OCI-LY7 (cell line): ENCODE measurements around the gene NTRK3. TPM values are rescaled to one million over a fixed set of nuclear protein-coding genes. Genes with fewer than 3 reads are reported as not detected.

ENCODE experiments used
- BruUV-seq: library from RNA; stranded (reverse); fragments of 400-500 nt; replicated peaks from 2 replicates; lab custom pipeline; 2021; lab: Mats Ljungman, UMichigan
- CTCF ChIA-PET: fragments of 300-600 bp; sonication (Branson Sonifier 250); formaldehyde crosslinking; loops from one replicate; lab custom pipeline; 2022; ENCODE audit warnings: antibody characterized with exemption; ENCODE audit not compliant: unreplicated experiment; lab: Charles Lee
- POLR2A ChIA-PET: fragments of 300-600 bp; sonication (Branson Sonifier 250); formaldehyde crosslinking; loops from one replicate; lab custom pipeline; 2022; ENCODE audit warnings: antibody characterized with exemption; lab: Charles Lee
- DNase-seq: peaks from one replicate; pipeline ENCODE4 v3.0.0-alpha.2; 2015; ENCODE audit warnings: low spot score
- H2AFZ ChIP-seq: fragments of 200-600 bp; sonication (generic), shearing (Covaris generic); 2 replicates; pipeline ENCODE4 v1.6.1; 2014; ENCODE audit warnings: mild to moderate bottlenecking, antibody characterized with exemption, low read length, moderate library complexity
- H3K27ac ChIP-seq: fragments of 200-600 bp; sonication (generic); 2 replicates; pipeline ENCODE4 v1.5.1; 2014; ENCODE audit warnings: mixed run types, low read depth, mild to moderate bottlenecking, moderate library complexity, low read length, inconsistent platforms; ENCODE audit not compliant: poor library complexity, severe bottlenecking
- H3K36me3 ChIP-seq: fragments of 200-600 bp; sonication (generic); 2 replicates; pipeline ENCODE4 v1.6.1; 2014; ENCODE audit warnings: mild to moderate bottlenecking, antibody characterized with exemption, low read length, moderate library complexity, mixed read lengths; ENCODE audit not compliant: insufficient read depth
- H3K4me1 ChIP-seq: fragments of 200-600 bp; sonication (generic); 2 replicates; pipeline ENCODE4 v1.5.1; 2014; ENCODE audit warnings: mild to moderate bottlenecking, low read length; ENCODE audit not compliant: insufficient read depth, poor library complexity, severe bottlenecking
- H3K4me2 ChIP-seq: fragments of 200-600 bp; sonication (generic); 2 replicates; pipeline ENCODE4 v1.6.1; 2014; ENCODE audit warnings: mild to moderate bottlenecking, low read length
- H3K4me3 ChIP-seq: fragments of 200-600 bp; sonication (generic); 2 replicates; pipeline ENCODE4 v1.5.1; 2014; ENCODE audit warnings: mild to moderate bottlenecking, low read depth, low read length; ENCODE audit not compliant: poor library complexity, severe bottlenecking
- H3K79me2 ChIP-seq: fragments of 200-600 bp; sonication (generic); 2 replicates; pipeline ENCODE4 v1.6.1; 2016; ENCODE audit warnings: low read depth, mild to moderate bottlenecking, low read length, moderate library complexity, mixed read lengths; ENCODE audit not compliant: insufficient read depth
- H3K9me2 ChIP-seq: fragments of 200-600 bp; sonication (generic); 2 replicates; pipeline ENCODE4 v1.6.1; 2016; ENCODE audit warnings: mild to moderate bottlenecking, low read length, mixed read lengths; ENCODE audit not compliant: insufficient read depth
- H3K9me3 ChIP-seq: fragments of 200-600 bp; sonication (generic); 2 replicates; pipeline ENCODE4 v1.6.1; 2014; ENCODE audit warnings: mild to moderate bottlenecking, mixed run types, low read length, mixed read lengths
- H4K20me1 ChIP-seq: fragments of 200-600 bp; sonication (generic); 2 replicates; pipeline ENCODE4 v1.6.1; 2014; ENCODE audit warnings: mild to moderate bottlenecking, antibody characterized with exemption, low read length, moderate library complexity, mixed read lengths; ENCODE audit not compliant: insufficient read depth
- CTCF ChIP-seq: fragments of 200-600 bp; sonication (generic); conservative IDR thresholded peaks from 2 replicates; pipeline ENCODE4 v1.5.1; 2014; ENCODE audit warnings: mild to moderate bottlenecking, antibody characterized with exemption, low read length, moderate library complexity, mixed read lengths
- EZH2phosphoT487 ChIP-seq: fragments of 200-600 bp; sonication (generic); IDR thresholded peaks from 2 replicates; pipeline ENCODE4 v1.6.1; 2018; ENCODE audit warnings: low read depth, borderline replicate concordance, mild to moderate bottlenecking, mixed run types, antibody characterized with exemption, low read length, moderate library complexity, mixed read lengths
- intact Hi-C: fragments of 100-400 bp; cut with micrococcal nuclease; formaldehyde crosslinking; loops from one replicate; pipeline ENCODE4 v1.10.0; 2022; ENCODE audit not compliant: unreplicated experiment
- total RNA-seq, 2 experiments: library from RNA; depleted of rRNA in 1 of 2; stranded (reverse); fragments of >200 nt in 1 of 2; shearing (Covaris generic) in 1 of 2; gene quantifications; 2 replicates each; pipeline ENCODE4 v1.2.3, GENCODE V29; 2014 to 2022

Gene NTRK3
- total RNA-seq, 2 experiments from 2014 or later, result 0.50 to 2.5 TPM

- ChIA-PET CTCF (interaction anchor here (0.6 kb wide), 1 partner anchor 1052 kb away, joined by 3 read pairs; no protein-coding TSS in a partner anchor), POLR2A (no interaction called here)
- no peak for DNase-seq
- H3K79me2 ChIP-seq, result no peaks in the 10 kb centered on the region
- H3K9me2 ChIP-seq, result no peaks in the 10 kb centered on the region
- H3K27ac ChIP-seq, result no peak overlapping the region
- H2AFZ ChIP-seq, result no peak overlapping the region
- no peak for TF ChIP-seq EZH2phosphoT487
- TF ChIP-seq CTCF, result no peak
- no peaks in the 10 kb centered on the region for H3K9me3 ChIP-seq
- no peak overlapping the region for H3K4me2 ChIP-seq
- no TSS peak for BruUV-seq
- no peaks in the 10 kb centered on the region for H3K4me1 ChIP-seq
- no peaks in the 10 kb centered on the region for H3K36me3 ChIP-seq
- H3K4me3 ChIP-seq, result no peak overlapping the region
- intact Hi-C loops, result no loop called here
- no peaks in the 10 kb centered on the region for H4K20me1 ChIP-seq
These were observed 301.7 kb downstream of the NTRK3 start for GRCh38 chr15:87954793-87955192.

GRCh38 chr15:87952736-87953287 is 303.7 kb downstream of the NTRK3 start:
- no peak overlapping the region for H3K27ac ChIP-seq
- H3K79me2 ChIP-seq, result no peaks in the 10 kb centered on the region
- TF ChIP-seq EZH2phosphoT487 (no peak), CTCF (no peak)
- ChIA-PET CTCF (no interaction called here), POLR2A (no interaction called here)
- H3K36me3 ChIP-seq, result no peaks in the 10 kb centered on the region
- no peaks in the 10 kb centered on the region for H3K9me2 ChIP-seq
- H3K4me3 ChIP-seq, result no peak overlapping the region
- intact Hi-C loops, result no loop called here
- H4K20me1 ChIP-seq, result no peaks in the 10 kb centered on the region
- H3K9me3 ChIP-seq, result no peaks in the 10 kb centered on the region
- no TSS peak for BruUV-seq
- DNase-seq, result no peak
- H2AFZ ChIP-seq, result no peak overlapping the region
- no peaks in the 10 kb centered on the region for H3K4me1 ChIP-seq
- no peak overlapping the region for H3K4me2 ChIP-seq

GRCh38 chr15:87949575-87950223 is 306.8 kb downstream of the NTRK3 start:
- Histone ChIP-seq H3K4me2 (no peak overlapping the region), H3K27ac (no peak overlapping the region), H3K4me1 (no peaks in the 10 kb centered on the region), H3K36me3 (no peaks in the 10 kb centered on the region), H3K9me3 (no peaks in the 10 kb centered on the region), H4K20me1 (no peaks in the 10 kb centered on the region), H3K79me2 (no peaks in the 10 kb centered on the region), H3K9me2 (no peaks in the 10 kb centered on the region), H3K4me3 (no peak overlapping the region), H2AFZ (no peak overlapping the region)
- no peak for TF ChIP-seq EZH2phosphoT487
- TF ChIP-seq CTCF, result no peak
- intact Hi-C loops, result no loop called here
- ChIA-PET CTCF (no interaction called here), POLR2A (no interaction called here)
- no peak for DNase-seq
- BruUV-seq, result no TSS peak
